ENCODE results near the gene CARD19.
A peak's percentile ranks its signal among the peaks of the same experiment; 100 is the strongest.

CARD19 gene

DNA sequence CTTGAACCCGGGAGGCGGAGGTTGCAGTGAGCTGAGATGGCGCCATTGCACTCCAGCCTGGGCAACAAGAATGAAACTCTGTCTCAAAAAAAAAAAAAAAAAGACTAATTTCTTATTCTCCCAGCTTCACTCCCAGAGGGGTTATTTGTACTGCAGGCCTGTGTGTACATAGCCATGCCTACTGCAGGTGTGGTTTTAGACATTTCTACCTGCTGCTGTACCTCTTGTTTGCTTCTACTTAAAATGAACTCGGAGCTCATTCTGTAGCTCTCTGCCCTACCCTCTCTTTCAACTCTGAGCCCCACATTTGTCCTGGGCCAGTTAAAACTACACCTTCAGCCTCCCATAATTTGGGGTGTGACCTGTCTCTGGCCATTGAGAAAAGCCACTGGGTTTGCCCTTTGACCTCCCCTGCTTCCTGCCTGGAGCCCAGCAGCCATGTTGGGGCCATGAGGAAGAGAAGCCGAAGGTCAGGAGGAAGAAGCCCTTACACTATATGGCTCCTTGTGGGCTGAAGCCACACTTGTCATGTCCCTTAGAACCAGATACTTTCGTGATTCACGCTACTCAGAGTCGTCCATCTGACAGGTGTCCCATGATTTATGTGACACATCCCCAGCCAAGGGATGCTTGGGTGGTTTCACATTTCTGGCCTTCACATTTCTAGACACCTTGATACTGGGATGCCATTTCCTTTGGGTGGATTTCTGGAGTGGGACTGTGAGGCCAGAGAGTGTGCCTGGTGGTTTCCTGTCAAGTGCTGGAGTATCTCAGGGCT, 9.4 kb upstream of the CARD19 start:
- DNase-seq (ENCODE audit: low read depth in 2 of 2, low spot score in 1 of 2) = no peak

- DNase-seq (ENCODE audit: low read depth in 2 of 2, low spot score in 1 of 2) = no peak
These were observed 7.9 kb upstream of the CARD19 start for GRCh38 chr9:93087971-93088655.

DNA sequence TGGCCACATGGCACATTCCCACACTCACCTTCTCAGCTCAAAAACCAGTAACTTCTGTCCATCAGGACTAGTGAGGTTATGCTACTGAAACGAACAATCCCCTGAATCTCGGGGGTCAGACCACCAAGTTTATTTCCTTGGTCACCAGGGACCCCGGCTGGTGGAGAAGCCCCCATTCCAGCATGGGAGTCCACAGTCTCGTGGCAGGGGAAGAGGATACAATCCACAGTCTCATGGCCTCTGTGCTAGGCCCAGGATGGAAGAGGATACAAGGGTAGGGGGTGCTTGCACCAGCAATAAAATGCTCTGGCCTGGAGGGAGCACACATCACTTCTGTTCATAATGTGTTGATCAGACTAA, 7.4 kb upstream of the CARD19 start:
- DNase-seq (ENCODE audit: low read depth in 2 of 2, low spot score in 1 of 2) = no peak

- DNase-seq (ENCODE audit: low read depth in 2 of 2, low spot score in 1 of 2) = no peak
These were observed 7.0 kb upstream of the CARD19 start for GRCh38 chr9:93089024-93089423.

DNA sequence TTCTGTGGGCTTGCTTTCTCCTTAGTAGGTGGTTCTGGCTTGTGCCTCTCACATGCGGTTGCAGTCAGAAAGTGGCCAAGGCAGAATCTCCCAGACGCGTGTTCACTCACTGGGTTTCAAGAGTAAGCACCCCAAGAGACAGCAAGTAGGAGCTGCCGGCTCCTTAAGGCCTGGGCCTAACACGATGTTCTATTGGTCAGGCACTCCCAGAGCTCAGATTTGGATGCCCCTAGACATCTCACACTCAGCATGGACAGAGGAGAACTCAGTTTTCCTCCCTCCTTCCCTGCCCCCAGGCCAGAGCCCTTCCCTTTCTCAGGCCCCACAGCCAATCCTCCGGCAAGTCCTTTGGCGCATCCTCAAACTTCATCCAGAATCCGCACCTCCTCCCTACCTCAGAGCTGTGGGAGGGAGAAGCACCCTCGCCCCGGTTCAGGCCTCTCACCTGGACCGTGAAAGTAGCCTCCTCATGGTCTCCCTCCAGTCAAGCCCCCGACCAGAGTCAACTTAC, 6.5 kb upstream of the CARD19 start:
- DNase-seq (ENCODE audit: low read depth in 2 of 2, low spot score in 1 of 2) = no peak

DNA sequence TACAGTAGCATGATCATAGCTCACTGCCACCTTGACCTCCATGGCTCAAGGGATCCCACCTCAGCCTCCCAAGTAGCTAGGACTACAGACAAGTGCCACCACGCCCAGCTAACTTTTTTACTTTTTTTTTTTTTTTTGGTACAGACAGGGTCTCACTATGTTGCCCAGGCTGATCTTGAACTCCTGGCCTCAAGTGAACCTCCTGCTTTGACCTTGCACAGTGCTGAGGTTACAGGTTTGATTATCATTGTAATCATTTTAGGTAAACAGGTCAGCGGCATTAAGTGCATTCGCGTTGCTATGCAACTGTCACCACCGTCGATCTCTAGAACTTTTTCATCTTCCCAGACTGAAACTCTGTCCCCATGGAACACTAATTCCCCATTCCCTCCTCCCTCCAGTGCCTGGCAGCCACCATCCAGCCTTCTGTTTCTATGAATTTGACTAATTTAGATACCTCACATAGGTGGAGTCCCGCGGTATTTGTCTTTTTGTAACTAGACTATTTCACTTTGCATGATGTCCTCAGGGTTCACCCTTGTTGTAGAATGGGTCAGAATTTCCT, 5.8 kb upstream of the CARD19 start:
- DNase-seq (ENCODE audit: low read depth in 2 of 2, low spot score in 1 of 2) = no peak

DNA sequence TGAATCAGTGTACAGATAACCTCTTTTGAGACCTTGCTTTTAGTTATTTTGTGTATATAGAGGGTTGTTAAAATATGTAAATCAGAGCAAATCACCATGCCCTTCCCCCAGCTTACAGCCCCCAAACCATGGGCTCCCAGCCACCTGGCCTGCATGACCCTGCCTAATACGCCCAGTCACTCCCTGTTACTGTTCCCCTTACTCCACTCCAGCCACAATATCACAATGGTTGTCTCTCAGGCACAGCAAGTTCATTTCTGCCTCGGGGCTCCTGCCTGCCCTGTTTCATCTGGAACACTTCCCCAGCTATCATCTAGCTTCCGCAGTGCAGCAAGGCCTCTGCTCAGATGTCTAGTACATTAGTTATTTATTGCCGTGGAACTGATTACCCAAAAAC, 5.0 kb upstream of the CARD19 start:
- no peak for DNase-seq (ENCODE audit: low read depth in 2 of 2, low spot score in 1 of 2)

- peak in 1 of 2 donors; percentile 23 for DNase-seq (ENCODE audit: low read depth in 2 of 2, low spot score in 1 of 2)
These were observed 4.5 kb upstream of the CARD19 start for GRCh38 chr9:93091453-93092081.

DNA sequence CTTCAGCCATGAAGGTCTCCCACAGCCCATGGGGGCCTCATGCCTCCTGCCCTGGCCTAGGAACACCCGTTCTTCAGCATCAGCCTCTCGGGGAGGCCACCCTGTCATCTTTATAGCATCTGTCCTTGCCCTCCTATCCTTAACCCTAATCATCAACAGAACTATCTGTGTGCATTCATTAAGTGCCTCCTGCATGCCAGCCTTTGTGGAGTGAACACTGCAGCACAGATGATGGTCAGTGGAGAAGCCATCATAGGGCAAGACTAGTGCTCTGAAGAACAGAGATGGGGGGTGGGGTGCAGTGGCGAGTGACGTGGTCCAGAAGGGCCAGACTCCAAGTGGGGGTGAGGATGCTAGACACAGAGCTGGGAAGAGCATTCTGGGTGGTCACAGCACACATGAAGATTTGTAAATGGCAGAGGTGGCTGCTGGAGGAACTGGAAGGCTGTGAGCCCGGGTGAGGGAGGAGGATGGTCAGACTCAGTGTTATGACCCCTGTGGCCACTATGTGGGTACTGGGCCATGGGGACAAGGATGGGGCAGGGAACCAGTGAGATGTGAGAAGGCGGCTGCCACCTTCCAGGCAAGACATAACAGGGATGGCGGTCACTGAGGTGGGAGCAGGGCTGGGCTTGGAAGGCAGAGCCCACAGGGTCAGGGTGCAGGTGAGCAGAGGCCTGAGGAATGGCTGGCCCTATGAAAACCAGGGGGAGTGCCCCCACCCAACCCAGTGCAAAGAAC, 3.6 kb upstream of the CARD19 start:
- DNase-seq (ENCODE audit: low read depth in 2 of 2, low spot score in 1 of 2) = no peak

GRCh38 chr9:93093127-93093876, 2.7 kb upstream of the CARD19 start:
- no peak for DNase-seq (ENCODE audit: low read depth in 2 of 2, low spot score in 1 of 2)

GRCh38 chr9:93093877-93094657, 1.9 kb upstream of the CARD19 start:
- no peak for DNase-seq (ENCODE audit: low read depth in 2 of 2, low spot score in 1 of 2)

DNA sequence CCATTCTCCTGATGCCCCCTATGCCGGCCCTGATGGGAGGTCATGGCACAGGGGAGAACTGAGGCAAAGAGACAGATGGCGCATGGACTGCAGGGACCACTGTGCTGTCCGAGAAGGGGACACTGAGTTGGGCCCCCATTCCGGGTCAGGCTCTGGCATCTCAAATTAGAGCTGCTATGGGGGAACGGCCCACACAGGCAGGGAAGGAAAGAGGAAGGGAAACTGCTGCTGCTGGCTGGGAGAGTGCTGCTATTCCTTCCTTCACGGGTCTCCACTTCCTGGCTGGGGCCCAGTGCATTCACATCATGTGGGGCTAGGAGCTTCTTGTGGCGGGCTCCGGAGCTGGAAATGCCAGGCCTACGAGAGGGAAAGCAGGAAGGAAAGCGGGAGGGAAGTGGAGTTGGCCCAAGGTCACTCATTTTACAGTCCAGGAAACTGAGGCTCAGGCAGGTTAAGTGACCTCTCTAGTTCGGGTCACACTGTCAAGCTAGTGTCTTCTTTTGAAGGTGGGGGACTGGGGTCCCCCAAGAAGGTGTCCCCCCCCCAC, 1.3 kb upstream of the CARD19 start:
- DNase-seq (ENCODE audit: low read depth in 2 of 2, low spot score in 1 of 2) = no peak

- DNase-seq (ENCODE audit: low read depth in 2 of 2, low spot score in 1 of 2) = peak; percentile 100
These were observed 549 bp upstream of the CARD19 start for GRCh38 chr9:93095205-93096130.

DNA sequence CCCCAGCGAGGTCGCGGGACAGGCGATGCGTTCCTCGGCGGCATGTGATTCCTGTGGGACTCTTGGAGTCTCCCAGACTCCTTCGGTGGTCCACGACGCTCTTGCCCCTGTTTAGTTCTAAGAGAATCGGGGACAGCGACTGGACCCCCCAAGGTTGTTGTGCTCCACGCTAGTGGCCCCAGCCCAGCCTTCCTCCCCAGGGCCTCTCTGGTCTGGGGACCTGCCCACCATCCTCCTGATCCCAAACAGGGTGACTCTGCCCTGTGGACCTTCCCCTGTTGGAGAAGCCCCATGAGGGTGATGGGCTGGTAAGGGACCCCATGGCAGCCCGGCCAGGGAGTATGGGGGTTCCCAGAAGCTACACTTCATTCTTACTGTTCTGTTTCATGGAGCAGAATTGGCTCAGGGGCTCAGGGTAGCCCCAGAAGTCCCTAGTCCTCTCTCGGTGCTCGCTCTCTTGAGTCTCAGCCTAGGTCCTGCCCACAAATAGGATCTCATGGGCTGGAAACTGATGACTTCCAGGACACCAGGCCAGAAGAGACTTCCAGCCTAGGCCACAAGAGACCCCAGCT, 880 bp downstream of the CARD19 start:
- no peak for DNase-seq (ENCODE audit: low read depth in 2 of 2, low spot score in 1 of 2)

DNA sequence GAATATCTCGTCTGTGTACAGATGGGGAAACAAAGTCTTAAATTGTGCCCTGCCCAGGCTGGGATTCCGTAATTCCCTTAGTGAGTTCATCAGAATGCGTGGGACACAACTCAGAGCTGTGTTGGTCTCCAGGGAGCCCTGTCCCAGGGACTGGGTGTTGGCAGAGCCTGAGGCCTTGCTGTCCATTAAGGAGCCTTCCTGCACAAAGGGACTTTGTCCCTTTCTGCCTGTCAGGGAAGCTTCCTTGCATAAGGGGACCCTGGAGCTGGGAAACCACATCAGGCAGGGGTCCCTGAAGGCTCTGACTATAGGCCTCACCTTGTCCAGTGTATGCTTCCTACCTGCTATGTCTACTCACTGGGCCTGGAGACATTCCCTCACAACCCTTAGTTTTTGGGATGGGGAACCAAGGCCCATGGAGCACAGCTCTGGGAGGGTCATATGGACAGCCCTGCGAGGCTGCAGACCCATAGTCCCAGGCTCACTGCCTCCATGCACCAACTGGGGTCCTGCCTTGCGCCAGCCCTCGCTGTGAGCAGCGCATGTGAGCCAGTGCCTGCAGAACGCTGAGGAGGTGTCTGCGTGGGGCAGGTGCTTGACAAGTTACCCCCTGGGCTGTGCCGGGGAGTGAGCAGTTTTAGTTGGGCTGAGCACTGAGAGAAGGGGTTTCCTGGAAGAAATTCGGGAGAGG, 1.6 kb downstream of the CARD19 start:
- no peak for DNase-seq (ENCODE audit: low read depth in 2 of 2, low spot score in 1 of 2)

DNA sequence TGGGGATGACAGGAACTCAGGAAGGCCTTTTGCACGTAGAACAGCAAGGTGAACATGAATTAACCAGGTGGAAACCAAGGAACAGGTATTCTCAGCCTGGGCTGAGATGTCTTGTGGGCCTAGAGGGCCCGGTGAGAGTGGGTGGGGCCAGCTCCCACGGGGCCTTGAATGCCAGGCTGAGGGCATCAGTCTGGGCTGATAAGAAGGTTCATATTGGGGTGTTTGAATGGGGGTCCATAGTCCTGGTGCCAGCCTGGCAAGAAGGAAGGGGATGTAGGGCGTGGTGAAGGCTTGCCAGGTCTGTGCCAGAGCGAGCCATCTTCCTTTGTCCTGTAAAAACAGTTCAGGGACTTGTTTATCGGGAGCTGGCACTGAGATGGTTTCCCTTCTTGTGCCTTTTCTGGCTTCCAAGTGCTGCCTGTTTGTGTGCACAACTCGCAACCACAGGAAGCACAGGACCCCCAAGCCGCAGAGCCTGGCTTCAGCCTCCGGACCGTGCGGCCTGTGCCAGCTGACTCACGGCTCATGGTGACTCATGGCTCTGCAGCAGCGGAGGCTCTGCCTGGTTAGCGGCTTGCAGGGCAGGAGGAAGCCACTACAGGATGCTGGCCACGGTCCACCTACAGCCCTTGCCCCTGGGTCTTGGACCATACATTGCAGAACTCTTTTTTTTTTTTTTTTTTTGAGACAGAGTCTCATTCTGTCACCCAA, 2.4 kb downstream of the CARD19 start:
- peak in 1 of 2 donors; percentile 52 for DNase-seq (ENCODE audit: low read depth in 2 of 2, low spot score in 1 of 2)

All from stimulated activated CD8-positive, alpha-beta memory T cell treated with anti-CD3 and anti-CD28 coated beads, Interleukin-4, amount 100 ng/mL, for 4 hours (primary cell).